HEK293 (cell line): ENCODE measurements around the gene PDIA5.

Source experiments
- CTCF ChIA-PET: fragments of 350-600 bp; formaldehyde crosslinking; extraction: SDS; loops from one replicate; lab custom pipeline; 2021; ENCODE audit warnings: antibody characterized with exemption; lab: Yijun Ruan, JAX
- POLR2A ChIA-PET: fragments of 300-600 bp; formaldehyde crosslinking; extraction: SDS; loops from one replicate; lab custom pipeline; 2020; ENCODE audit warnings: antibody characterized with exemption, inconsistent platforms; lab: Yijun Ruan, JAX
- H3K27ac ChIP-seq: fragments of 200-500 bp; sonication (Bioruptor generic); 2 replicates; pipeline ENCODE4 v1.5.1; 2014; ENCODE audit warnings: low read depth, low read length, control low read depth, inconsistent platforms; ENCODE audit errors: extremely low read depth
- H3K36me3 ChIP-seq, 2 experiments: fragments of 200-500 bp in 1 of 2; sonication (Bioruptor generic) in 1 of 2; 1 replicate in 1 of 2; 2 replicates in 1 of 2; pipeline ENCODE4 v1.5.1; 2014 to 2017; ENCODE audit warnings: inconsistent platforms in 2 of 2, low read length in 2 of 2; ENCODE audit not compliant: control insufficient read depth in 2 of 2, insufficient read depth in 1 of 2
- H3K4me1 ChIP-seq: fragments of 200-500 bp; sonication (Bioruptor generic); 2 replicates; pipeline ENCODE4 v1.5.1; 2014; ENCODE audit warnings: mild to moderate bottlenecking, low read length, inconsistent platforms; ENCODE audit not compliant: control insufficient read depth, insufficient read depth
- H3K4me3 ChIP-seq: 2 replicates; pipeline ENCODE4 v1.5.1; 2011; ENCODE audit warnings: low read depth, mild to moderate bottlenecking, control low read depth, low read length, moderate library complexity
- H3K9me3 ChIP-seq: fragments of 200-500 bp; sonication (Bioruptor generic); 2 replicates; pipeline ENCODE4 v1.5.1; 2014; ENCODE audit warnings: low read depth, low read length, inconsistent platforms; ENCODE audit not compliant: control insufficient read depth, insufficient read depth
- GFI1B ChIP-seq: fragments of 450-650 bp; formaldehyde crosslinking; IDR thresholded peaks from 2 replicates; pipeline ENCODE4 v1.5.1; 2016; ENCODE audit warnings: missing biosample characterization, missing genetic modification characterization
- HOXA7 ChIP-seq: sonication (generic); formaldehyde crosslinking; IDR thresholded peaks from 2 replicates; pipeline ENCODE4 v1.8.1; 2022; ENCODE audit warnings: missing genetic modification reagents, borderline replicate concordance
- KLF9 ChIP-seq: fragments of 450-650 bp; formaldehyde crosslinking; IDR thresholded peaks from 2 replicates; pipeline ENCODE4 v1.5.1; 2016; ENCODE audit warnings: missing biosample characterization, missing genetic modification characterization, low read depth
- PRDM1 ChIP-seq: fragments of 450-650 bp; formaldehyde crosslinking; IDR thresholded peaks from 2 replicates; pipeline ENCODE4; 2016; ENCODE audit warnings: missing biosample characterization, missing genetic modification characterization
- REPIN1 ChIP-seq: fragments of 450-650 bp; formaldehyde crosslinking; IDR thresholded peaks from 2 replicates; pipeline ENCODE4 v1.5.1; 2017; ENCODE audit warnings: missing biosample characterization, missing genetic modification characterization, low read depth
- SP3 ChIP-seq: fragments of 450-650 bp; formaldehyde crosslinking; IDR thresholded peaks from 2 replicates; pipeline ENCODE4 v1.5.1; 2016; ENCODE audit warnings: missing biosample characterization, missing genetic modification characterization
- ZFHX2 ChIP-seq: fragments of 450-650 bp; formaldehyde crosslinking; conservative IDR thresholded peaks from 2 replicates; pipeline ENCODE4 v1.5.1; 2016; ENCODE audit warnings: missing biosample characterization, missing genetic modification characterization
- ZNF311 ChIP-seq: fragments of 450-650 bp; formaldehyde crosslinking; IDR thresholded peaks from 2 replicates; pipeline ENCODE4 v1.5.1; 2017; ENCODE audit warnings: missing biosample characterization, missing genetic modification characterization, borderline replicate concordance
- ZNF391 ChIP-seq: fragments of 450-650 bp; formaldehyde crosslinking; IDR thresholded peaks from 2 replicates; pipeline ENCODE4 v1.5.1; 2016; ENCODE audit warnings: low read depth, missing biosample characterization, missing genetic modification characterization, borderline replicate concordance
- ZNF426 ChIP-seq: fragments of 450-650 bp; formaldehyde crosslinking; IDR thresholded peaks from 2 replicates; pipeline ENCODE4 v1.5.1; 2017; ENCODE audit warnings: missing biosample characterization, missing genetic modification characterization, mild to moderate bottlenecking, inconsistent platforms, moderate library complexity
- ZNF48 ChIP-seq: fragments of 450-650 bp; formaldehyde crosslinking; IDR thresholded peaks from 2 replicates; pipeline ENCODE4 v1.5.1; 2016; ENCODE audit warnings: missing biosample characterization, missing genetic modification characterization
- ZNF596 ChIP-seq: fragments of 450-650 bp; IDR thresholded peaks from 2 replicates; pipeline ENCODE4 v1.5.0; 2018; ENCODE audit warnings: missing biosample characterization, mild to moderate bottlenecking, missing genetic modification characterization, moderate library complexity
- ZNF621 ChIP-seq: fragments of 450-650 bp; formaldehyde crosslinking; IDR thresholded peaks from 2 replicates; pipeline ENCODE4 v1.5.1; 2017; ENCODE audit warnings: missing biosample characterization, missing genetic modification characterization
- ZNF624 ChIP-seq: fragments of 450-650 bp; formaldehyde crosslinking; IDR thresholded peaks from 2 replicates; pipeline ENCODE4 v1.5.1; 2017; ENCODE audit warnings: missing biosample characterization, missing genetic modification characterization
- ZNF654 ChIP-seq: fragments of 450-650 bp; formaldehyde crosslinking; IDR thresholded peaks from 2 replicates; pipeline ENCODE4 v1.5.1; 2016; ENCODE audit warnings: low read depth, missing biosample characterization, missing genetic modification characterization
- ZSCAN16 ChIP-seq: fragments of 450-650 bp; formaldehyde crosslinking; IDR thresholded peaks from 2 replicates; pipeline ENCODE4 v1.5.1; 2016; ENCODE audit warnings: missing biosample characterization, missing genetic modification characterization
- ZSCAN23 ChIP-seq: fragments of 450-650 bp; formaldehyde crosslinking; IDR thresholded peaks from 2 replicates; pipeline ENCODE4 v1.5.1; 2016; ENCODE audit warnings: missing biosample characterization, missing genetic modification characterization
- TF ChIP-seq, protein P1 (sequence below): fragments of 450-650 bp; formaldehyde crosslinking; IDR thresholded peaks from 2 replicates; pipeline ENCODE4 v1.5.1; 2016; ENCODE audit warnings: missing biosample characterization, missing genetic modification characterization
- TF ChIP-seq, protein P2 (sequence below): sonication (generic); formaldehyde crosslinking; IDR thresholded peaks from 2 replicates; pipeline ENCODE4 v1.8.1; 2022; ENCODE audit warnings: mild to moderate bottlenecking, moderate library complexity, missing genetic modification reagents
- TF ChIP-seq, protein P3 (sequence below): fragments of 450-650 bp; formaldehyde crosslinking; IDR thresholded peaks from 2 replicates; pipeline ENCODE4 v1.5.1; 2016; ENCODE audit warnings: missing biosample characterization, missing genetic modification characterization, borderline replicate concordance
- TF ChIP-seq, protein P4 (sequence below): fragments of 450-650 bp; formaldehyde crosslinking; IDR thresholded peaks from 2 replicates; pipeline ENCODE4 v1.5.0; 2017; ENCODE audit warnings: missing biosample characterization, missing genetic modification characterization, borderline replicate concordance
- TF ChIP-seq, protein P5 (sequence below): fragments of 450-650 bp; formaldehyde crosslinking; IDR thresholded peaks from 2 replicates; pipeline ENCODE4 v1.5.1; 2016; ENCODE audit warnings: missing biosample characterization, missing genetic modification characterization
- TF ChIP-seq, protein P6 (sequence below): IDR thresholded peaks from 2 replicates; pipeline ENCODE4 v1.6.1; 2011; ENCODE audit warnings: mild to moderate bottlenecking, low read depth, low read length, borderline replicate concordance

PDIA5 gene

DNA sequence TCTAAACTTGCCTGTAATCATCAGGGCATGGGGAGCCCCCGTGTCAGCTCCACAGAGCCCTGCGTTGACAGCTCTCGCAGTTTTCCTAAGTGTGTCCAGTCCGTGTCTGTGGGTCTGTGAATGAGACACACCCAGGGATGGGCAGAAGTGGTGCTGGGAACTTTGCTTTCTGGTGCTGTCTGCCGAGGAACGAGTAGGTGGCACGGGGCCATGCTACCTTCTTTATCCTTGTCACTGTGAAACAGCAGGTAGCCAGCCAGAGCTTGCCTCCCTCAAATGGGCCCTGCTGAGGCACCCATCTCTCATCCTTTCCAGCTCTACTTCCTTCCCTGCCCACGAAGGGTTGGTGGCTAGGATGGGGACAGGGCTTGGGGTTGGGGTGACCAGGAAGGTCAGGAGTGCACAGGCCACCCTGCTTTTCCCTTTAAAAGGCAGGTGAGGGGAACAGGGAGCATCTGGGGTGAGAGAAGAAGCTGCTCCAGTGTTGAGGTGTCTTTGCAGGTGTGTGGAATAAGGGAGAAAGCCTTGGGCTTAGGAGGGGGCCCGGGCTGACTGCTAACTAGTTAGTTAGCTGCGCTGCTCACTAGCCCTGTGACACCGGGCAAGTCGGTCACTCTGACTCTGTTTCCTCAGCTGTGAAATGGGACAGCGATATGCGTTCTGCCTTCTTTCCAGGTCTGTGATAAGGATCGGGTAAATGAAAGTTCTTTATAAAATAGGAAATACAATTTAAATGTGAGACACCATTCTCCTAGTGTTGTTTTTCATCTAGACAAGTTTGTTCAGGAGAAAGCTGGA lies 27.9 kb downstream of the PDIA5 start:
- Histone ChIP-seq H3K36me3 (peaks cover 0 to 87% of the 10 kb centered on the region in 2 experiments; a peak in 1 of 3 replicates), H3K27ac (no peak overlapping the region), H3K4me3 (no peak overlapping the region), H3K4me1 (no peaks in the 10 kb centered on the region), H3K9me3 (no peaks in the 10 kb centered on the region)
- no peak for TF ChIP-seq ZSCAN23 (tag by site-specific recombination)
- no peak for TF ChIP-seq ZNF621 (tag by site-specific recombination)
- no peak for TF ChIP-seq ZNF624
- no peak for TF ChIP-seq ZNF654
- no peak for TF ChIP-seq ZNF391
- no peak for TF ChIP-seq HOXA7 (CRISPR knock-in tag)
- TF ChIP-seq REPIN1 = no peak
- no peak for TF ChIP-seq ZNF311 (tag by site-specific recombination)
- TF ChIP-seq SP3 (tag by site-specific recombination) = no peak
- TF ChIP-seq, protein P1, sequence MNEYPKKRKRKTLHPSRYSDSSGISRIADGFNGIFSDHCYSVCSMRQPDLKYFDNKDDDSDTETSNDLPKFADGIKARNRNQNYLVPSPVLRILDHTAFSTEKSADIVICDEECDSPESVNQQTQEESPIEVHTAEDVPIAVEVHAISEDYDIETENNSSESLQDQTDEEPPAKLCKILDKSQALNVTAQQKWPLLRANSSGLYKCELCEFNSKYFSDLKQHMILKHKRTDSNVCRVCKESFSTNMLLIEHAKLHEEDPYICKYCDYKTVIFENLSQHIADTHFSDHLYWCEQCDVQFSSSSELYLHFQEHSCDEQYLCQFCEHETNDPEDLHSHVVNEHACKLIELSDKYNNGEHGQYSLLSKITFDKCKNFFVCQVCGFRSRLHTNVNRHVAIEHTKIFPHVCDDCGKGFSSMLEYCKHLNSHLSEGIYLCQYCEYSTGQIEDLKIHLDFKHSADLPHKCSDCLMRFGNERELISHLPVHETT = no peak
- TF ChIP-seq, protein P2, sequence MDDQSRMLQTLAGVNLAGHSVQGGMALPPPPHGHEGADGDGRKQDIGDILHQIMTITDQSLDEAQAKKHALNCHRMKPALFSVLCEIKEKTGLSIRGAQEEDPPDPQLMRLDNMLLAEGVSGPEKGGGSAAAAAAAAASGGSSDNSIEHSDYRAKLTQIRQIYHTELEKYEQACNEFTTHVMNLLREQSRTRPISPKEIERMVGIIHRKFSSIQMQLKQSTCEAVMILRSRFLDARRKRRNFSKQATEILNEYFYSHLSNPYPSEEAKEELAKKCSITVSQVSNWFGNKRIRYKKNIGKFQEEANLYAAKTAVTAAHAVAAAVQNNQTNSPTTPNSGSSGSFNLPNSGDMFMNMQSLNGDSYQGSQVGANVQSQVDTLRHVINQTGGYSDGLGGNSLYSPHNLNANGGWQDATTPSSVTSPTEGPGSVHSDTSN = no peak
- no peak for TF ChIP-seq PRDM1
- TF ChIP-seq ZNF426 (tag by site-specific recombination) = no peak
- TF ChIP-seq, protein P3, sequence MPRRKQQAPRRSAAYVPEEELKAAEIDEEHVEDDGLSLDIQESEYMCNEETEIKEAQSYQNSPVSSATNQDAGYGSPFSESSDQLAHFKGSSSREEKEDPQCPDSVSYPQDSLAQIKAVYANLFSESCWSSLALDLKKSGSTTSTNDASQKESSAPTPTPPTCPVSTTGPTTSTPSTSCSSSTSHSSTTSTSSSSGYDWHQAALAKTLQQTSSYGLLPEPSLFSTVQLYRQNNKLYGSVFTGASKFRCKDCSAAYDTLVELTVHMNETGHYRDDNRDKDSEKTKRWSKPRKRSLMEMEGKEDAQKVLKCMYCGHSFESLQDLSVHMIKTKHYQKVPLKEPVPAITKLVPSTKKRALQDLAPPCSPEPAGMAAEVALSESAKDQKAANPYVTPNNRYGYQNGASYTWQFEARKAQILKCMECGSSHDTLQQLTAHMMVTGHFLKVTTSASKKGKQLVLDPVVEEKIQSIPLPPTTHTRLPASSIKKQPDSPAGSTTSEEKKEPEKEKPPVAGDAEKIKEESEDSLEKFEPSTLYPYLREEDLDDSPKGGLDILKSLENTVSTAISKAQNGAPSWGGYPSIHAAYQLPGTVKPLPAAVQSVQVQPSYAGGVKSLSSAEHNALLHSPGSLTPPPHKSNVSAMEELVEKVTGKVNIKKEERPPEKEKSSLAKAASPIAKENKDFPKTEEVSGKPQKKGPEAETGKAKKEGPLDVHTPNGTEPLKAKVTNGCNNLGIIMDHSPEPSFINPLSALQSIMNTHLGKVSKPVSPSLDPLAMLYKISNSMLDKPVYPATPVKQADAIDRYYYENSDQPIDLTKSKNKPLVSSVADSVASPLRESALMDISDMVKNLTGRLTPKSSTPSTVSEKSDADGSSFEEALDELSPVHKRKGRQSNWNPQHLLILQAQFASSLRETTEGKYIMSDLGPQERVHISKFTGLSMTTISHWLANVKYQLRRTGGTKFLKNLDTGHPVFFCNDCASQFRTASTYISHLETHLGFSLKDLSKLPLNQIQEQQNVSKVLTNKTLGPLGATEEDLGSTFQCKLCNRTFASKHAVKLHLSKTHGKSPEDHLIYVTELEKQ = no peak
- no peak for TF ChIP-seq ZFHX2 (tag by site-specific recombination)
- POLR2A ChIA-PET = no interaction called here
- CTCF ChIA-PET = interaction anchor here (1.0 kb wide), 1 partner anchor 152 kb away, joined by 3 read pairs; no protein-coding TSS in a partner anchor

DNA sequence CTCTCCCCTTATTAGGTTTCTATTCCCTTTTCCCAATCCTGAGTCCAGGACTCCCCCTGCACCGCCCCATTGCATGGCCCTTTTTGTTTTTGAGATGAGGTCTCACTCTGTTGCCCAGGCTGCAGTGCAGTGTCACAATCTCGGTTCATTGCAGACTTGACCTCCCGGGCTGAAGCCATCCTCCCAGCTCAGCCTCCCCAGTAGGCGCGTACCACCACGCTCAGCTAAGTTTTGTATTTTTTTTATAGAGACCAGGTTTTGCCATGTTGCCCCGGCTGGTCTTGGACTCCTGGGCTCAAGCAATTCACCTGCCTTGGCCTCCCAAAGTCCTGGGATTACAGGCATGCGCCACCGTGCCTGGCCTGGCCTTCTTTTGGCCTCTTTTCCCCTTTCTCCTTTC lies 29.3 kb downstream of the PDIA5 start:
- H3K4me1 ChIP-seq = no peaks in the 10 kb centered on the region
- H3K27ac ChIP-seq = no peak overlapping the region
- ChIA-PET POLR2A (interaction anchor here (0.7 kb wide), 1 partner anchor 229 kb away, joined by 5 read pairs; no protein-coding TSS in a partner anchor), CTCF (no interaction called here)
- H3K4me3 ChIP-seq = no peak overlapping the region
- no peaks in the 10 kb centered on the region for H3K9me3 ChIP-seq
- peaks cover 0 to 88% of the 10 kb centered on the region in 2 experiments; a peak in 1 of 3 replicates for H3K36me3 ChIP-seq
- TF ChIP-seq ZSCAN16 (tag by site-specific recombination) (no peak), KLF9 (tag by site-specific recombination) (no peak), ZNF596 (tag by site-specific recombination) (no peak), ZNF48 (tag by site-specific recombination) (no peak), GFI1B (tag by site-specific recombination) (no peak)
- TF ChIP-seq, protein P1 = no peak
- TF ChIP-seq, protein P4, sequence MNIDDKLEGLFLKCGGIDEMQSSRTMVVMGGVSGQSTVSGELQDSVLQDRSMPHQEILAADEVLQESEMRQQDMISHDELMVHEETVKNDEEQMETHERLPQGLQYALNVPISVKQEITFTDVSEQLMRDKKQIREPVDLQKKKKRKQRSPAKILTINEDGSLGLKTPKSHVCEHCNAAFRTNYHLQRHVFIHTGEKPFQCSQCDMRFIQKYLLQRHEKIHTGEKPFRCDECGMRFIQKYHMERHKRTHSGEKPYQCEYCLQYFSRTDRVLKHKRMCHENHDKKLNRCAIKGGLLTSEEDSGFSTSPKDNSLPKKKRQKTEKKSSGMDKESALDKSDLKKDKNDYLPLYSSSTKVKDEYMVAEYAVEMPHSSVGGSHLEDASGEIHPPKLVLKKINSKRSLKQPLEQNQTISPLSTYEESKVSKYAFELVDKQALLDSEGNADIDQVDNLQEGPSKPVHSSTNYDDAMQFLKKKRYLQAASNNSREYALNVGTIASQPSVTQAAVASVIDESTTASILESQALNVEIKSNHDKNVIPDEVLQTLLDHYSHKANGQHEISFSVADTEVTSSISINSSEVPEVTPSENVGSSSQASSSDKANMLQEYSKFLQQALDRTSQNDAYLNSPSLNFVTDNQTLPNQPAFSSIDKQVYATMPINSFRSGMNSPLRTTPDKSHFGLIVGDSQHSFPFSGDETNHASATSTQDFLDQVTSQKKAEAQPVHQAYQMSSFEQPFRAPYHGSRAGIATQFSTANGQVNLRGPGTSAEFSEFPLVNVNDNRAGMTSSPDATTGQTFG (tag by site-specific recombination) = no peak
- TF ChIP-seq, protein P5, sequence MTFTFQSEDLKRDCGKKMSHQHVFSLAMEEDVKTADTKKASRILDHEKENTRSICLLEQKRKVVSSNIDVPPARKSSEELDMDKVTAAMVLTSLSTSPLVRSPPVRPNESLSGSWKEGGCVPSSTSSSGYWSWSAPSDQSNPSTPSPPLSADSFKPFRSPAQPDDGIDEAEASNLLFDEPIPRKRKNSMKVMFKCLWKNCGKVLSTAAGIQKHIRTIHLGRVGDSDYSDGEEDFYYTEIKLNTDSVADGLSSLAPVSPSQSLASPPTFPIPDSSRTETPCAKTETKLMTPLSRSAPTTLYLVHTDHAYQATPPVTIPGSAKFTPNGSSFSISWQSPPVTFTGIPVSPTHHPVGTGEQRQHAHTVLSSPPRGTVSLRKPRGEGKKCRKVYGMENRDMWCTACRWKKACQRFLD (tag by site-specific recombination) = no peak
- TF ChIP-seq, protein P6, sequence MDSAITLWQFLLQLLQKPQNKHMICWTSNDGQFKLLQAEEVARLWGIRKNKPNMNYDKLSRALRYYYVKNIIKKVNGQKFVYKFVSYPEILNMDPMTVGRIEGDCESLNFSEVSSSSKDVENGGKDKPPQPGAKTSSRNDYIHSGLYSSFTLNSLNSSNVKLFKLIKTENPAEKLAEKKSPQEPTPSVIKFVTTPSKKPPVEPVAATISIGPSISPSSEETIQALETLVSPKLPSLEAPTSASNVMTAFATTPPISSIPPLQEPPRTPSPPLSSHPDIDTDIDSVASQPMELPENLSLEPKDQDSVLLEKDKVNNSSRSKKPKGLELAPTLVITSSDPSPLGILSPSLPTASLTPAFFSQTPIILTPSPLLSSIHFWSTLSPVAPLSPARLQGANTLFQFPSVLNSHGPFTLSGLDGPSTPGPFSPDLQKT = no peak
